HepG2 (cell line): Measurements from ENCODE around the gene HSD11B1L. TPM values are rescaled to one million over a fixed set of nuclear protein-coding genes. Genes with fewer than 3 reads are reported as not detected.

Experiments used
- JUNB ChIP-seq: sonication (generic); formaldehyde crosslinking; IDR thresholded peaks from 2 replicates; pipeline ENCODE4 v1.8.0; 2022; ENCODE audit warnings: missing genetic modification reagents, mild to moderate bottlenecking, borderline replicate concordance
- MED8 ChIP-seq: sonication (generic); formaldehyde crosslinking; IDR thresholded peaks from 2 replicates; pipeline ENCODE4 v1.8.1; 2023; ENCODE audit warnings: mild to moderate bottlenecking, missing genetic modification reagents; ENCODE audit not compliant: insufficient replicate concordance
- NFKB2 ChIP-seq: sonication (generic); formaldehyde crosslinking; IDR thresholded peaks from 2 replicates; pipeline ENCODE4 v1.4.0; 2020; ENCODE audit warnings: missing genetic modification reagents, borderline replicate concordance
- NR2C2 ChIP-seq: sonication (generic); formaldehyde crosslinking; IDR thresholded peaks from 2 replicates; pipeline ENCODE4 v1.4.0; 2020; ENCODE audit warnings: missing genetic modification reagents, mild to moderate bottlenecking, moderate library complexity, borderline replicate concordance
- ZNF441 ChIP-seq: sonication (generic); formaldehyde crosslinking; IDR thresholded peaks from 2 replicates; pipeline ENCODE4 v1.7.0; 2021; ENCODE audit warnings: missing genetic modification reagents, borderline replicate concordance
- ZNF567 ChIP-seq: sonication (generic); formaldehyde crosslinking; IDR thresholded peaks from 2 replicates; pipeline ENCODE4 v1.8.1; 2023; ENCODE audit warnings: mild to moderate bottlenecking, missing genetic modification reagents, borderline replicate concordance
- ZNF780A ChIP-seq: sonication (generic); formaldehyde crosslinking; IDR thresholded peaks from 2 replicates; pipeline ENCODE4 v1.8.0; 2022; ENCODE audit warnings: mild to moderate bottlenecking, missing genetic modification reagents, moderate library complexity
- ZNF891 ChIP-seq: sonication (generic); formaldehyde crosslinking; IDR thresholded peaks from 2 replicates; pipeline ENCODE4 v1.5.0; 2020; ENCODE audit warnings: mild to moderate bottlenecking, missing genetic modification reagents
- polyA plus RNA-seq, 8 experiments: library from polyadenylated mRNA; depleted of rRNA in 3 of 8; stranded (reverse) in 7 of 8; unstranded in 1 of 8; fragments of >200 nt; fragmentation: Illumina TruSeq in 4 of 8; extraction: Trizol in 4 of 8; gene quantifications; 2 replicates each; pipeline versions ENCODE4 v1.2.1 to v1.2.3, GENCODE V29; 2011 to 2016; ENCODE audit warnings: low read depth in 4 of 8, missing spikeins in 1 of 8, mixed read lengths in 1 of 8; ENCODE audit not compliant: insufficient read depth in 1 of 8
- total RNA-seq, 5 experiments: library from RNA; depleted of rRNA; stranded (reverse); fragments of >200 nt; fragmentation: Illumina TruSeq; extraction: Trizol; gene quantifications; 2 replicates each; pipeline ENCODE4 v1.2.3, GENCODE V29; 2016; ENCODE audit warnings: low read depth in 1 of 5
- TF ChIP-seq, protein P1 (sequence below): sonication (generic); formaldehyde crosslinking; IDR thresholded peaks from 2 replicates; pipeline ENCODE4 v1.5.1; 2020; ENCODE audit warnings: mild to moderate bottlenecking, missing genetic modification reagents, moderate library complexity
- TF ChIP-seq, protein P2 (sequence below): sonication (generic); formaldehyde crosslinking; IDR thresholded peaks from 2 replicates; pipeline ENCODE4 v1.5.0; 2020; ENCODE audit warnings: missing genetic modification reagents
- TF ChIP-seq, protein P3 (sequence below): sonication (generic); formaldehyde crosslinking; IDR thresholded peaks from 2 replicates; pipeline ENCODE4 v1.4.0; 2020; ENCODE audit warnings: missing genetic modification reagents
- TF ChIP-seq, protein P4 (sequence below): sonication (generic); formaldehyde crosslinking; IDR thresholded peaks from 2 replicates; pipeline ENCODE4 v1.4.0; 2020; ENCODE audit warnings: mild to moderate bottlenecking, missing genetic modification reagents
- TF ChIP-seq, protein P5 (sequence below): sonication (generic); formaldehyde crosslinking; IDR thresholded peaks from 2 replicates; pipeline ENCODE4 v1.5.1; 2020; ENCODE audit warnings: missing genetic modification reagents, mild to moderate bottlenecking, borderline replicate concordance

Gene HSD11B1L
- total and polyA plus RNA-seq, 2 of the 13 experiments (the other 11 are each of a cell fraction or from before 2014, with no cell fraction given): 2.8 to 3.9 TPM

DNA sequence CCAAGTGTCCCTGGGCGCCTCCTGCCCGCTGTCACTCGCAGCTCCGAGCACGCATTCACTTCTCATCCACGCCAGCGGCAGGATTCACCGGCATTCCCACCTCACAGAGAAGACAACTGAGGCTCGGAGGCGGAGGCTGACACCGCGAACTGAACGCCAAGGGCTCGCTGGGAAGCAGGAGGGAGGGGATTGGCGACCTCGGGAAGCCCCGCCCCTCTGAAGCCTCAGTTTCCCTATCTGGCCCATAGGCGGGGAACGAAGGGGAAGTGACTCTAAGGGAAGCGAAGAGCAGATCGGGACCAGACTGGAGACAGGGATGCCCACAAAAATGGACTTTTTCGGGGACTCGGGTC lies 767 bp upstream of the HSD11B1L start (continued):
- TF ChIP-seq, protein P1, sequence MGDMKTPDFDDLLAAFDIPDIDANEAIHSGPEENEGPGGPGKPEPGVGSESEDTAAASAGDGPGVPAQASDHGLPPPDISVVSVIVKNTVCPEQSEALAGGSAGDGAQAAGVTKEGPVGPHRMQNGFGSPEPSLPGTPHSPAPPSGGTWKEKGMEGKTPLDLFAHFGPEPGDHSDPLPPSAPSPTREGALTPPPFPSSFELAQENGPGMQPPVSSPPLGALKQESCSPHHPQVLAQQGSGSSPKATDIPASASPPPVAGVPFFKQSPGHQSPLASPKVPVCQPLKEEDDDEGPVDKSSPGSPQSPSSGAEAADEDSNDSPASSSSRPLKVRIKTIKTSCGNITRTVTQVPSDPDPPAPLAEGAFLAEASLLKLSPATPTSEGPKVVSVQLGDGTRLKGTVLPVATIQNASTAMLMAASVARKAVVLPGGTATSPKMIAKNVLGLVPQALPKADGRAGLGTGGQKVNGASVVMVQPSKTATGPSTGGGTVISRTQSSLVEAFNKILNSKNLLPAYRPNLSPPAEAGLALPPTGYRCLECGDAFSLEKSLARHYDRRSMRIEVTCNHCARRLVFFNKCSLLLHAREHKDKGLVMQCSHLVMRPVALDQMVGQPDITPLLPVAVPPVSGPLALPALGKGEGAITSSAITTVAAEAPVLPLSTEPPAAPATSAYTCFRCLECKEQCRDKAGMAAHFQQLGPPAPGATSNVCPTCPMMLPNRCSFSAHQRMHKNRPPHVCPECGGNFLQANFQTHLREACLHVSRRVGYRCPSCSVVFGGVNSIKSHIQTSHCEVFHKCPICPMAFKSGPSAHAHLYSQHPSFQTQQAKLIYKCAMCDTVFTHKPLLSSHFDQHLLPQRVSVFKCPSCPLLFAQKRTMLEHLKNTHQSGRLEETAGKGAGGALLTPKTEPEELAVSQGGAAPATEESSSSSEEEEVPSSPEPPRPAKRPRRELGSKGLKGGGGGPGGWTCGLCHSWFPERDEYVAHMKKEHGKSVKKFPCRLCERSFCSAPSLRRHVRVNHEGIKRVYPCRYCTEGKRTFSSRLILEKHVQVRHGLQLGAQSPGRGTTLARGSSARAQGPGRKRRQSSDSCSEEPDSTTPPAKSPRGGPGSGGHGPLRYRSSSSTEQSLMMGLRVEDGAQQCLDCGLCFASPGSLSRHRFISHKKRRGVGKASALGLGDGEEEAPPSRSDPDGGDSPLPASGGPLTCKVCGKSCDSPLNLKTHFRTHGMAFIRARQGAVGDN: 0 out of 2 replicates have a peak, but pooled peaks have one; percentile 53
- 0 out of 2 replicates have a peak, but pooled peaks have one; percentile 25 for TF ChIP-seq ZNF441
- TF ChIP-seq, protein P2, sequence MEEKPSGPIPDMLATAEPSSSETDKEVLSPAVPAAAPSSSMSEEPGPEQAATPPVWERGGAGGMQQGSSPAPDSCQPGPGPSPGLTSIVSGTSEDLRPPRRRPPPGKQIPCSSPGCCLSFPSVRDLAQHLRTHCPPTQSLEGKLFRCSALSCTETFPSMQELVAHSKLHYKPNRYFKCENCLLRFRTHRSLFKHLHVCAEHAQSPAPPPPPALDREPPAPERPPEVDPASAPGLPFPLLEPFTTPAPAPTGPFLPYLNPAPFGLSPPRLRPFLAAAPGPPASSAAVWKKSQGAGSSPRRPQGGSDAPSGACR: peak; percentile 63; the same call in 1 of the 2 replicates
- peak; percentile 47 for TF ChIP-seq MED8 (CRISPR knock-in tag)
- no peak for TF ChIP-seq ZNF567 (CRISPR knock-in tag)
- TF ChIP-seq, protein P3, sequence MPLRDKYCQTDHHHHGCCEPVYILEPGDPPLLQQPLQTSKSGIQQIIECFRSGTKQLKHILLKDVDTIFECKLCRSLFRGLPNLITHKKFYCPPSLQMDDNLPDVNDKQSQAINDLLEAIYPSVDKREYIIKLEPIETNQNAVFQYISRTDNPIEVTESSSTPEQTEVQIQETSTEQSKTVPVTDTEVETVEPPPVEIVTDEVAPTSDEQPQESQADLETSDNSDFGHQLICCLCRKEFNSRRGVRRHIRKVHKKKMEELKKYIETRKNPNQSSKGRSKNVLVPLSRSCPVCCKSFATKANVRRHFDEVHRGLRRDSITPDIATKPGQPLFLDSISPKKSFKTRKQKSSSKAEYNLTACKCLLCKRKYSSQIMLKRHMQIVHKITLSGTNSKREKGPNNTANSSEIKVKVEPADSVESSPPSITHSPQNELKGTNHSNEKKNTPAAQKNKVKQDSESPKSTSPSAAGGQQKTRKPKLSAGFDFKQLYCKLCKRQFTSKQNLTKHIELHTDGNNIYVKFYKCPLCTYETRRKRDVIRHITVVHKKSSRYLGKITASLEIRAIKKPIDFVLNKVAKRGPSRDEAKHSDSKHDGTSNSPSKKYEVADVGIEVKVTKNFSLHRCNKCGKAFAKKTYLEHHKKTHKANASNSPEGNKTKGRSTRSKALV: no peak
- TF ChIP-seq NFKB2 (CRISPR knock-in tag): no peak
- peak; percentile 23; the same call in 1 of the 2 replicates for TF ChIP-seq ZNF891
- TF ChIP-seq, protein P4, sequence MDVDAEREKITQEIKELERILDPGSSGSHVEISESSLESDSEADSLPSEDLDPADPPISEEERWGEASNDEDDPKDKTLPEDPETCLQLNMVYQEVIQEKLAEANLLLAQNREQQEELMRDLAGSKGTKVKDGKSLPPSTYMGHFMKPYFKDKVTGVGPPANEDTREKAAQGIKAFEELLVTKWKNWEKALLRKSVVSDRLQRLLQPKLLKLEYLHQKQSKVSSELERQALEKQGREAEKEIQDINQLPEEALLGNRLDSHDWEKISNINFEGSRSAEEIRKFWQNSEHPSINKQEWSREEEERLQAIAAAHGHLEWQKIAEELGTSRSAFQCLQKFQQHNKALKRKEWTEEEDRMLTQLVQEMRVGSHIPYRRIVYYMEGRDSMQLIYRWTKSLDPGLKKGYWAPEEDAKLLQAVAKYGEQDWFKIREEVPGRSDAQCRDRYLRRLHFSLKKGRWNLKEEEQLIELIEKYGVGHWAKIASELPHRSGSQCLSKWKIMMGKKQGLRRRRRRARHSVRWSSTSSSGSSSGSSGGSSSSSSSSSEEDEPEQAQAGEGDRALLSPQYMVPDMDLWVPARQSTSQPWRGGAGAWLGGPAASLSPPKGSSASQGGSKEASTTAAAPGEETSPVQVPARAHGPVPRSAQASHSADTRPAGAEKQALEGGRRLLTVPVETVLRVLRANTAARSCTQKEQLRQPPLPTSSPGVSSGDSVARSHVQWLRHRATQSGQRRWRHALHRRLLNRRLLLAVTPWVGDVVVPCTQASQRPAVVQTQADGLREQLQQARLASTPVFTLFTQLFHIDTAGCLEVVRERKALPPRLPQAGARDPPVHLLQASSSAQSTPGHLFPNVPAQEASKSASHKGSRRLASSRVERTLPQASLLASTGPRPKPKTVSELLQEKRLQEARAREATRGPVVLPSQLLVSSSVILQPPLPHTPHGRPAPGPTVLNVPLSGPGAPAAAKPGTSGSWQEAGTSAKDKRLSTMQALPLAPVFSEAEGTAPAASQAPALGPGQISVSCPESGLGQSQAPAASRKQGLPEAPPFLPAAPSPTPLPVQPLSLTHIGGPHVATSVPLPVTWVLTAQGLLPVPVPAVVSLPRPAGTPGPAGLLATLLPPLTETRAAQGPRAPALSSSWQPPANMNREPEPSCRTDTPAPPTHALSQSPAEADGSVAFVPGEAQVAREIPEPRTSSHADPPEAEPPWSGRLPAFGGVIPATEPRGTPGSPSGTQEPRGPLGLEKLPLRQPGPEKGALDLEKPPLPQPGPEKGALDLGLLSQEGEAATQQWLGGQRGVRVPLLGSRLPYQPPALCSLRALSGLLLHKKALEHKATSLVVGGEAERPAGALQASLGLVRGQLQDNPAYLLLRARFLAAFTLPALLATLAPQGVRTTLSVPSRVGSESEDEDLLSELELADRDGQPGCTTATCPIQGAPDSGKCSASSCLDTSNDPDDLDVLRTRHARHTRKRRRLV: peak; percentile 85; the same call in 1 of the 2 replicates
- TF ChIP-seq JUNB (CRISPR knock-in tag): no peak
- TF ChIP-seq, protein P5, sequence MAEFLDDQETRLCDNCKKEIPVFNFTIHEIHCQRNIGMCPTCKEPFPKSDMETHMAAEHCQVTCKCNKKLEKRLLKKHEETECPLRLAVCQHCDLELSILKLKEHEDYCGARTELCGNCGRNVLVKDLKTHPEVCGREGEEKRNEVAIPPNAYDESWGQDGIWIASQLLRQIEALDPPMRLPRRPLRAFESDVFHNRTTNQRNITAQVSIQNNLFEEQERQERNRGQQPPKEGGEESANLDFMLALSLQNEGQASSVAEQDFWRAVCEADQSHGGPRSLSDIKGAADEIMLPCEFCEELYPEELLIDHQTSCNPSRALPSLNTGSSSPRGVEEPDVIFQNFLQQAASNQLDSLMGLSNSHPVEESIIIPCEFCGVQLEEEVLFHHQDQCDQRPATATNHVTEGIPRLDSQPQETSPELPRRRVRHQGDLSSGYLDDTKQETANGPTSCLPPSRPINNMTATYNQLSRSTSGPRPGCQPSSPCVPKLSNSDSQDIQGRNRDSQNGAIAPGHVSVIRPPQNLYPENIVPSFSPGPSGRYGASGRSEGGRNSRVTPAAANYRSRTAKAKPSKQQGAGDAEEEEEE (CRISPR knock-in tag): peak; percentile 4; the same call in 1 of the 2 replicates
- TF ChIP-seq ZNF780A: no peak
- no peak for TF ChIP-seq NR2C2
